ENCODE results near the gene ZNF598.
"Not testable (repeated sequence)": the region's sequence is repeated elsewhere in the genome, so short reads cannot be mapped to it uniquely, and the experiment has no call there.

Gene ZNF598

GRCh38 chr16:1957434-1958142 lies 52.0 kb downstream of the ZNF598 start:
- H3K4me2 ChIP-seq (ENCODE audit: low read length); H4K20me1 ChIP-seq (ENCODE audit: control insufficient read depth, insufficient read depth, low read depth, low read length); H3K9me3 ChIP-seq (ENCODE audit: control insufficient read depth, insufficient read depth, low read length); H3K9me2 ChIP-seq (replicated peaks; ENCODE audit: control insufficient read depth, low read length); H3K27ac ChIP-seq (ENCODE audit: low read depth, low read length); H3K4me3 ChIP-seq (ENCODE audit: low read length); H3K27me3 ChIP-seq (ENCODE audit: control insufficient read depth, low read length): not testable (repeated sequence)
- peaks cover 29% of the 10 kb centered on the region for H3K4me1 ChIP-seq (ENCODE audit: control insufficient read depth, low read length)
- H3F3A ChIP-seq (ENCODE audit: control insufficient read depth, insufficient read depth) = peaks cover 23% of the 10 kb centered on the region
- H3K79me2 ChIP-seq (ENCODE audit: control insufficient read depth, low read length) = peaks cover 21% of the 10 kb centered on the region
- peaks cover 30% of the 10 kb centered on the region for H3K36me3 ChIP-seq (ENCODE audit: control insufficient read depth, low read length)

- Histone ChIP-seq H3K79me2 (ENCODE audit: control insufficient read depth, low read length) (no peaks in the 10 kb centered on the region), H3K4me2 (ENCODE audit: low read length) (no peak overlapping the region), H3K4me1 (ENCODE audit: control insufficient read depth, low read length) (peaks cover under 1% of the 10 kb centered on the region), H3K27ac (ENCODE audit: low read depth, low read length) (no peak overlapping the region), H3K4me3 (ENCODE audit: low read length) (no peak overlapping the region), H4K20me1 (ENCODE audit: control insufficient read depth, insufficient read depth, low read depth, low read length) (no peaks in the 10 kb centered on the region), H3K27me3 (ENCODE audit: control insufficient read depth, low read length) (no peaks in the 10 kb centered on the region), H3K9me2 (replicated peaks; ENCODE audit: control insufficient read depth, low read length) (no peaks in the 10 kb centered on the region), H3F3A (ENCODE audit: control insufficient read depth, insufficient read depth) (no peaks in the 10 kb centered on the region), H3K9me3 (ENCODE audit: control insufficient read depth, insufficient read depth, low read length) (no peaks in the 10 kb centered on the region), H3K36me3 (ENCODE audit: control insufficient read depth, low read length) (no peaks in the 10 kb centered on the region)
- TF ChIP-seq CTCF (IDR thresholded peaks at IDR 0.05; ENCODE audit: low read depth, low read length, poor library complexity, severe bottlenecking) (no peak), EZH2phosphoT487 (IDR thresholded peaks at IDR 0.05; ENCODE audit: borderline replicate concordance, low read length) (no peak)
These were observed 55.9 kb downstream of the ZNF598 start for GRCh38 chr16:1953734-1954133.

- H3K36me3 ChIP-seq (ENCODE audit: control insufficient read depth, low read length) = no peaks in the 10 kb centered on the region
- no peak overlapping the region for H3K4me2 ChIP-seq (ENCODE audit: low read length)
- H3K27ac ChIP-seq (ENCODE audit: low read depth, low read length) = no peak overlapping the region
- H3K4me3 ChIP-seq (ENCODE audit: low read length) = no peak overlapping the region
- H3K4me1 ChIP-seq (ENCODE audit: control insufficient read depth, low read length) = no peaks in the 10 kb centered on the region
- no peaks in the 10 kb centered on the region for H3K27me3 ChIP-seq (ENCODE audit: control insufficient read depth, low read length)
- H4K20me1 ChIP-seq (ENCODE audit: control insufficient read depth, insufficient read depth, low read depth, low read length) = no peaks in the 10 kb centered on the region
- no peaks in the 10 kb centered on the region for H3K9me3 ChIP-seq (ENCODE audit: control insufficient read depth, insufficient read depth, low read length)
- TF ChIP-seq CTCF (IDR thresholded peaks at IDR 0.05; ENCODE audit: low read depth, low read length, poor library complexity, severe bottlenecking) = no peak
- no peak for TF ChIP-seq EZH2phosphoT487 (IDR thresholded peaks at IDR 0.05; ENCODE audit: borderline replicate concordance, low read length)
- no peaks in the 10 kb centered on the region for H3F3A ChIP-seq (ENCODE audit: control insufficient read depth, insufficient read depth)
- no peaks in the 10 kb centered on the region for H3K9me2 ChIP-seq (replicated peaks; ENCODE audit: control insufficient read depth, low read length)
- H3K79me2 ChIP-seq (ENCODE audit: control insufficient read depth, low read length) = no peaks in the 10 kb centered on the region
These were observed 59.1 kb downstream of the ZNF598 start for GRCh38 chr16:1950559-1950958.

GRCh38 chr16:1950047-1950446 lies 59.6 kb downstream of the ZNF598 start:
- no peaks in the 10 kb centered on the region for H4K20me1 ChIP-seq (ENCODE audit: control insufficient read depth, insufficient read depth, low read depth, low read length)
- no peaks in the 10 kb centered on the region for H3K9me2 ChIP-seq (replicated peaks; ENCODE audit: control insufficient read depth, low read length)
- H3K27me3 ChIP-seq (ENCODE audit: control insufficient read depth, low read length) = no peaks in the 10 kb centered on the region
- no peak overlapping the region for H3K4me2 ChIP-seq (ENCODE audit: low read length)
- TF ChIP-seq EZH2phosphoT487 (IDR thresholded peaks at IDR 0.05; ENCODE audit: borderline replicate concordance, low read length) (no peak), CTCF (IDR thresholded peaks at IDR 0.05; ENCODE audit: low read depth, low read length, poor library complexity, severe bottlenecking) (no peak)
- no peaks in the 10 kb centered on the region for H3K36me3 ChIP-seq (ENCODE audit: control insufficient read depth, low read length)
- no peak overlapping the region for H3K4me3 ChIP-seq (ENCODE audit: low read length)
- H3F3A ChIP-seq (ENCODE audit: control insufficient read depth, insufficient read depth) = no peaks in the 10 kb centered on the region
- no peaks in the 10 kb centered on the region for H3K79me2 ChIP-seq (ENCODE audit: control insufficient read depth, low read length)
- H3K4me1 ChIP-seq (ENCODE audit: control insufficient read depth, low read length) = no peaks in the 10 kb centered on the region
- no peaks in the 10 kb centered on the region for H3K9me3 ChIP-seq (ENCODE audit: control insufficient read depth, insufficient read depth, low read length)
- H3K27ac ChIP-seq (ENCODE audit: low read depth, low read length) = no peak overlapping the region
